GM18505 (cell line): ENCODE measurements around the gene LPAR5.

Experiments
- ATAC-seq: cut with Tn5 transposase; IDR thresholded peaks from one replicate; pipeline ENCODE4 v1.9.1; 2021; ENCODE audit not compliant: unreplicated experiment
- POLR2A ChIP-seq: IDR thresholded peaks from 4 replicates; pipeline ENCODE4 v1.6.1; 2011; ENCODE audit warnings: borderline replicate concordance; ENCODE audit not compliant: insufficient read depth, insufficient read length; ENCODE audit errors: extremely low read depth

Gene LPAR5

DNA sequence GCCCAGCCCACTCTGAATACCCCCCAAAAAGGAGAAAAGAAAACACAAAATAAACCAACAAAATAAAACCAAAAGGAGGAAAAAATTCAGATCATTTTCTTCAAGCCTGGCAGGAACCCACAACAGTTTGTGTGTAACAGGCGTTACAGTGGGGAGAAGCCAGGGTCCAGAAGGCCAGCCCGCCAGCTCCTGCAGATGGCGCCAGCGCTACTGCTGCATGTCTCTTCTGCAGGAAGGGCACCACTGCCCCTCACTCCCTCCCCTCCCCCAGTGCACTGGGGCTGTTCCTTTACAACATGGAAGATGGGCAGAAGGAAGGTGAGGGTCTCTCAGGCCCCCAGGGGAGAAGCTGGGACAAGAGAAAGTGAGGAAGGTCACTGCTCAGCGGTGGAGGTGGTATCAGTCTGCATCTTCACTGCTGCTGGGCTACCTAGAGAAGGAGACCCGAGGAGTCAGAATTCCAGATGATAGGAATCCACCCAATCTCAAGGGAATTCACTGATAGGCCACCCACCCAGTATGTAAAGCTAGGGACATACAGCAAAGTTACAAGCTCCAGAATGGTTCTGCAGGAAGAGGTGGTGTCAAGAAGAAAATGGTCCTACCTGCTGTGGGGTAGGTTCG is 65.4 kb downstream of the LPAR5 start:
- ATAC-seq: no peak
- no peak for TF ChIP-seq POLR2A

- TF ChIP-seq POLR2A: peak; percentile 12
- no peak for ATAC-seq
Observed at GRCh38 chr12:6569786-6570185, 66.0 kb downstream of the LPAR5 start.

GRCh38 chr12:6569312-6569711 is 66.4 kb downstream of the LPAR5 start:
- no peak for TF ChIP-seq POLR2A
- ATAC-seq: no peak
